T-cell (primary cell): Measurements from ENCODE around the gene PLCB1. TPM values are rescaled to one million over a fixed set of nuclear protein-coding genes. Genes with fewer than 3 reads are reported as not detected.

Experiments
- ATAC-seq, 4 experiments: fragments of 200-7000 bp in 3 of 4; fragments of 150-1000 bp in 1 of 4; cut with Tn5 transposase; replicated peaks in 1 of 4; 1 replicate in 3 of 4; 2 replicates in 1 of 4; pipeline ENCODE4 v1.10.0; 2021; ENCODE audit warnings: moderate library complexity in 3 of 4, mild to moderate bottlenecking in 2 of 4, moderate number of reproducible peaks in 1 of 4
- CTCF ChIA-PET, 2 donors: fragments of 300-600 bp; sonication (Branson Sonifier 250); formaldehyde crosslinking; loops; one replicate each; lab custom pipeline; 2022; ENCODE audit warnings: antibody characterized with exemption in 2 of 2; lab: Charles Lee
- POLR2A ChIA-PET, 2 donors: fragments of 300-600 bp; sonication (Branson Sonifier 250); formaldehyde crosslinking; loops; one replicate each; lab custom pipeline; 2022; ENCODE audit warnings: antibody characterized with exemption in 2 of 2; lab: Charles Lee
- DNase-seq, 35 experiments: peaks; one replicate each; pipeline versions ENCODE4 v3.0.0 to v3.0.0-alpha.2; 2013 to 2023
- H3K27ac ChIP-seq: one replicate; pipeline ENCODE4 v1.5.1; 2013; ENCODE audit warnings: low read length
- H3K27me3 ChIP-seq, 2 experiments: replicated peaks in 1 of 2; 1 replicate in 1 of 2; 2 replicates in 1 of 2; pipeline versions ENCODE4 v1.6.1 to v1.7.0; 2013; ENCODE audit warnings: low read length in 1 of 2, mixed read lengths in 1 of 2; ENCODE audit not compliant: control insufficient read depth in 2 of 2, insufficient read depth in 2 of 2; ENCODE audit errors: extremely low read depth in 1 of 2
- H3K36me3 ChIP-seq, 2 donors: 1 replicate in 1 of 2; 2 replicates in 1 of 2; pipeline versions ENCODE4 v1.6.1 to v1.7.0; 2013; ENCODE audit warnings: low read length in 1 of 2; ENCODE audit not compliant: control insufficient read depth in 2 of 2, insufficient read depth in 1 of 2; ENCODE audit errors: extremely low read depth in 1 of 2
- H3K4me1 ChIP-seq, 2 experiments: 1 replicate in 1 of 2; 2 replicates in 1 of 2; pipeline versions ENCODE4 v1.6.1 to v1.7.0; 2013; ENCODE audit warnings: low read length in 2 of 2, mixed read lengths in 1 of 2; ENCODE audit not compliant: insufficient read depth in 2 of 2, control insufficient read depth in 1 of 2; ENCODE audit errors: extremely low read depth in 1 of 2
- H3K4me3 ChIP-seq, 2 donors: 1 replicate in 1 of 2; 2 replicates in 1 of 2; pipeline versions ENCODE4 v1.5.1 to v1.7.0; 2013; ENCODE audit warnings: mild to moderate bottlenecking in 2 of 2, low read length in 1 of 2, moderate library complexity in 1 of 2; ENCODE audit not compliant: control insufficient read depth in 1 of 2; ENCODE audit errors: extremely low read depth in 1 of 2
- H3K9me3 ChIP-seq: 2 replicates; pipeline ENCODE4 v1.7.0; 2013
- H3K27ac Mint-ChIP-seq, 2 donors: one replicate each; pipeline ENCODE4 v1.8.0; 2020 to 2021; ENCODE audit warnings: mild to moderate bottlenecking in 2 of 2, mixed read lengths in 2 of 2
- H3K27me3 Mint-ChIP-seq, 2 donors: one replicate each; pipeline ENCODE4 v1.8.0; 2021 to 2022; ENCODE audit warnings: mixed read lengths in 2 of 2
- H3K36me3 Mint-ChIP-seq: one replicate; pipeline ENCODE4 v1.8.0; 2021; ENCODE audit warnings: mixed read lengths
- H3K4me1 Mint-ChIP-seq, 3 donors: one replicate each; pipeline ENCODE4 v1.8.0; 2020 to 2022; ENCODE audit warnings: mixed read lengths in 3 of 3, mild to moderate bottlenecking in 1 of 3
- H3K4me3 Mint-ChIP-seq, 3 donors: one replicate each; pipeline ENCODE4 v1.8.0; 2020 to 2022; ENCODE audit warnings: mild to moderate bottlenecking in 3 of 3, mixed read lengths in 3 of 3, moderate library complexity in 3 of 3
- H3K9me3 Mint-ChIP-seq, 3 donors: one replicate each; pipeline ENCODE4 v1.8.0; 2020 to 2022; ENCODE audit warnings: mixed read lengths in 3 of 3
- WGBS: methylation state at CpG from one replicate; pipeline ENCODE4 v1.1.5; 2013; ENCODE audit warnings: missing lambda C conversion rate; ENCODE audit not compliant: insufficient coverage; 5-methylcytosine and 5-hydroxymethylcytosine counted together
- total RNA-seq, 35 experiments: library from RNA in 6 of 35; stranded (reverse) in 6 of 35; fragments of 120-200 nt in 1 of 35; gene quantifications; one replicate each; pipeline versions ENCODE4 v1.2.1 to v1.2.4 and lab custom pipeline; 2013 to 2026

PLCB1 gene
- 10 to 100 TPM in 2 of 5 donors, 1 to 10 TPM in 3; 3.3 to 15.1 (median 7.4) TPM for total RNA-seq
- 19.5 TPM for total RNA-seq (2013)
- total RNA-seq (lab: John Stamatoyannopoulos, UW) = 1.8 to 19.8 (median 6.0) reads per million in 29 experiments

- 2% methylated on average over 49 of the region's 65 CpGs for WGBS
- ATAC-seq (peak; percentile 85 to 92 (median 90)), DNase-seq (peak; percentile 60 to 90 (median 75))
- Mint-ChIP-seq H3K4me3 (peak within 1 kb of the TSS; percentile 78 to 83 (median 80)), H3K27ac (peak within 1 kb of the TSS in 1 of 2 donors; percentile 34), H3K4me1 (peaks cover 17 to 27% (median 21%) of the 10 kb centered on the region in 3 donors), H3K27me3 (peaks cover 6 to 31% of the 10 kb centered on the region in 2 donors), H3K36me3 (no peaks in the 10 kb centered on the region), H3K9me3 (no peaks in the 10 kb centered on the region)
- Histone ChIP-seq H3K4me3 (peak within 1 kb of the TSS; percentile 64 to 69), H3K27me3 (peaks cover 0 to 13% of the 10 kb centered on the region in 2 experiments), H3K4me1 (peaks cover 4 to 16% of the 10 kb centered on the region in 2 experiments), H3K27ac (no peak within 1 kb of the TSS), H3K36me3 (no peaks in the 10 kb centered on the region), H3K9me3 (no peaks in the 10 kb centered on the region)
- POLR2A ChIA-PET = interaction anchor here in 1 of 2 donors (0.7 kb wide), 1 partner anchor 82 kb away, joined by 3 read pairs; no protein-coding TSS in a partner anchor
- CTCF ChIA-PET = interaction anchor here (0.6 to 2.6 kb wide), 10 partner anchors 88 to 589 kb away, joined by 3 to 17 read pairs (median 3); no protein-coding TSS in a partner anchor
Observed at GRCh38 chr20:8131598-8132483, at the start of gene PLCB1. Gene PLCB1 (plus strand): TSS chr20:8132266. CDS start chr20:8132652, 386 bp downstream.

GRCh38 chr20:8082989-8083388 lies 49.1 kb upstream of the PLCB1 start:
- Mint-ChIP-seq H3K4me3 (no peak overlapping the region), H3K9me3 (no peaks in the 10 kb centered on the region), H3K36me3 (no peaks in the 10 kb centered on the region), H3K27me3 (peaks cover 2 to 3% of the 10 kb centered on the region in 2 donors), H3K27ac (no peak overlapping the region), H3K4me1 (no peaks in the 10 kb centered on the region)
- H3K27me3 ChIP-seq = no peaks in the 10 kb centered on the region
- CTCF ChIA-PET = interaction anchor here (0.5 to 1.0 kb wide), 3 partner anchors 10 to 130 kb away, joined by 3 to 5 read pairs (median 3); no protein-coding TSS in a partner anchor
- POLR2A ChIA-PET = no interaction called here
- DNase-seq (no peak), ATAC-seq (no peak)
- H3K9me3 ChIP-seq = no peaks in the 10 kb centered on the region
- H3K4me3 ChIP-seq = no peak overlapping the region
- no peaks in the 10 kb centered on the region for H3K4me1 ChIP-seq
- no peak overlapping the region for H3K27ac ChIP-seq
- no peaks in the 10 kb centered on the region for H3K36me3 ChIP-seq

- ChIA-PET CTCF (no interaction called here), POLR2A (no interaction called here)
- Histone ChIP-seq H3K27me3 (no peaks in the 10 kb centered on the region), H3K36me3 (no peaks in the 10 kb centered on the region), H3K4me3 (no peak overlapping the region), H3K27ac (no peak overlapping the region), H3K4me1 (no peaks in the 10 kb centered on the region), H3K9me3 (no peaks in the 10 kb centered on the region)
- ATAC-seq = no peak
- WGBS = 73% methylated on average over 4 of the region's 5 CpGs
- Mint-ChIP-seq H3K4me1 (no peaks in the 10 kb centered on the region), H3K36me3 (no peaks in the 10 kb centered on the region), H3K4me3 (no peak overlapping the region), H3K27me3 (peaks cover 9 to 15% of the 10 kb centered on the region in 2 donors), H3K27ac (no peak overlapping the region), H3K9me3 (no peaks in the 10 kb centered on the region)
- no peak for DNase-seq
Observed at GRCh38 chr20:8089668-8090067, 42.4 kb upstream of the PLCB1 start.

GRCh38 chr20:8094415-8094818 lies 37.6 kb upstream of the PLCB1 start:
- ATAC-seq (no peak), DNase-seq (no peak)
- Histone ChIP-seq H3K27ac (no peak overlapping the region), H3K36me3 (no peaks in the 10 kb centered on the region), H3K4me3 (no peak overlapping the region), H3K4me1 (no peaks in the 10 kb centered on the region), H3K27me3 (no peaks in the 10 kb centered on the region), H3K9me3 (no peaks in the 10 kb centered on the region)
- Mint-ChIP-seq H3K27me3 (peaks cover 10 to 12% of the 10 kb centered on the region in 2 donors), H3K36me3 (no peaks in the 10 kb centered on the region), H3K9me3 (no peaks in the 10 kb centered on the region), H3K27ac (no peak overlapping the region), H3K4me1 (no peaks in the 10 kb centered on the region), H3K4me3 (no peak overlapping the region)
- WGBS = 8% methylated on average over 1 of the region's 1 CpG
- ChIA-PET CTCF (no interaction called here), POLR2A (no interaction called here)

- H3K36me3 ChIP-seq = no peaks in the 10 kb centered on the region
Observed at GRCh38 chr20:8094850-8095249, 37.2 kb upstream of the PLCB1 start.

GRCh38 chr20:8095648-8096572 lies 36.2 kb upstream of the PLCB1 start:
- Histone ChIP-seq H3K9me3 (no peaks in the 10 kb centered on the region), H3K4me1 (no peaks in the 10 kb centered on the region), H3K36me3 (no peaks in the 10 kb centered on the region), H3K27ac (no peak overlapping the region), H3K27me3 (no peaks in the 10 kb centered on the region), H3K4me3 (no peak overlapping the region)
- ChIA-PET POLR2A (interaction anchor here in 1 of 2 donors (0.7 kb wide), 1 partner anchor 100 kb away, joined by 3 read pairs; no protein-coding TSS in a partner anchor), CTCF (no interaction called here)
- DNase-seq (no peak), ATAC-seq (no peak)
- Mint-ChIP-seq H3K9me3 (no peaks in the 10 kb centered on the region), H3K4me1 (no peaks in the 10 kb centered on the region), H3K27me3 (peaks cover 6 to 12% of the 10 kb centered on the region in 2 donors), H3K36me3 (no peaks in the 10 kb centered on the region), H3K4me3 (no peak overlapping the region), H3K27ac (no peak overlapping the region)
- WGBS = 78% methylated on average over 3 of the region's 5 CpGs

More at GRCh38 chr20:8094850-8095249, 37.2 kb upstream of the PLCB1 start:
- H3K27ac ChIP-seq = no peak overlapping the region
- H3K27me3 Mint-ChIP-seq = peaks cover 7 to 12% of the 10 kb centered on the region in 2 donors
- H3K4me1 Mint-ChIP-seq = no peaks in the 10 kb centered on the region
- no peaks in the 10 kb centered on the region for H3K4me1 ChIP-seq
- POLR2A ChIA-PET = no interaction called here
- CTCF ChIA-PET = no interaction called here
- no CpG with 5 or more reads among the region's 2 CpGs for WGBS
- H3K9me3 Mint-ChIP-seq = no peaks in the 10 kb centered on the region
- H3K27ac Mint-ChIP-seq = no peak overlapping the region
- H3K4me3 ChIP-seq = no peak overlapping the region
- H3K36me3 Mint-ChIP-seq = no peaks in the 10 kb centered on the region
- DNase-seq (no peak), ATAC-seq (no peak)
- no peak overlapping the region for H3K4me3 Mint-ChIP-seq
- H3K27me3 ChIP-seq = no peaks in the 10 kb centered on the region
- no peaks in the 10 kb centered on the region for H3K9me3 ChIP-seq
